ENCODE results near the gene ELAPOR2. TPM values are rescaled to one million over a fixed set of nuclear protein-coding genes. Genes with fewer than 3 reads are reported as not detected.

Gene ELAPOR2
- total RNA-seq, 1 donor from 2014 or later, result 4.5 TPM

GRCh38 chr7:87083865-87084519 lies 24.5 kb upstream of the ELAPOR2 start:
- Mint-ChIP-seq H3K4me3 (no peak overlapping the region), H3K9me3 (peaks cover 5% of the 10 kb centered on the region), H3K27me3 (peaks cover 7% of the 10 kb centered on the region), H3K36me3 (ENCODE audit: low read depth) (no peaks in the 10 kb centered on the region), H3K27ac (no peak overlapping the region), H3K4me1 (no peaks in the 10 kb centered on the region)
- POLR2A ChIA-PET, result no interaction called here
- intact Hi-C loops (cut with micrococcal nuclease), result no loop called here
- no peak for TF ChIP-seq CTCF (IDR thresholded peaks at IDR 0.05)
- DNase-seq (no peak), ATAC-seq (ENCODE audit: low read depth) (no peak)
- CTCF ChIA-PET, result no interaction called here

GRCh38 chr7:87082675-87083074 lies 23.2 kb upstream of the ELAPOR2 start:
- H3K4me1 Mint-ChIP-seq, result no peaks in the 10 kb centered on the region
- no peak overlapping the region for H3K4me3 Mint-ChIP-seq
- peaks cover 5% of the 10 kb centered on the region for H3K9me3 Mint-ChIP-seq
- DNase-seq (no peak), ATAC-seq (ENCODE audit: low read depth) (no peak)
- intact Hi-C loops (cut with micrococcal nuclease), result no loop called here
- POLR2A ChIA-PET, result no interaction called here
- no peaks in the 10 kb centered on the region for H3K36me3 Mint-ChIP-seq (ENCODE audit: low read depth)
- TF ChIP-seq CTCF (IDR thresholded peaks at IDR 0.05), result no peak
- H3K27me3 Mint-ChIP-seq, result peaks cover 7% of the 10 kb centered on the region
- CTCF ChIA-PET, result no interaction called here
- no peak overlapping the region for H3K27ac Mint-ChIP-seq

- H3K27me3 Mint-ChIP-seq, result peaks cover 15% of the 10 kb centered on the region
- no peaks in the 10 kb centered on the region for H3K9me3 Mint-ChIP-seq
- CTCF ChIA-PET, result no interaction called here
Measured at GRCh38 chr7:87075671-87076404, 16.4 kb upstream of the ELAPOR2 start.

GRCh38 chr7:87067788-87068187 lies 8.3 kb upstream of the ELAPOR2 start:
- ATAC-seq (ENCODE audit: low read depth) (no peak), DNase-seq (no peak)
- no peaks in the 10 kb centered on the region for H3K4me1 Mint-ChIP-seq
- CTCF ChIA-PET, result no interaction called here
- peaks cover 16% of the 10 kb centered on the region for H3K27me3 Mint-ChIP-seq
- no peak for TF ChIP-seq CTCF (IDR thresholded peaks at IDR 0.05)
- no peak overlapping the region for H3K4me3 Mint-ChIP-seq
- no peak overlapping the region for H3K27ac Mint-ChIP-seq
- intact Hi-C loops (cut with micrococcal nuclease), result no loop called here
- H3K36me3 Mint-ChIP-seq (ENCODE audit: low read depth), result no peaks in the 10 kb centered on the region
- POLR2A ChIA-PET, result no interaction called here
- no peaks in the 10 kb centered on the region for H3K9me3 Mint-ChIP-seq

More at GRCh38 chr7:87075671-87076404, 16.4 kb upstream of the ELAPOR2 start:
- Mint-ChIP-seq H3K4me3 (no peak overlapping the region), H3K4me1 (peaks cover 7% of the 10 kb centered on the region), H3K36me3 (ENCODE audit: low read depth) (no peaks in the 10 kb centered on the region), H3K27ac (no peak overlapping the region)
- no peak for ATAC-seq (ENCODE audit: low read depth)
- TF ChIP-seq CTCF (IDR thresholded peaks at IDR 0.05), result no peak
- POLR2A ChIA-PET, result no interaction called here
- intact Hi-C loops (cut with micrococcal nuclease), result loop anchor here (2.0 to 5.0 kb wide), 2 partner anchors 15 to 61 kb away; no protein-coding TSS in a partner anchor
- no peak for DNase-seq

GRCh38 chr7:87060288-87060537 lies 759 bp upstream of the ELAPOR2 start:
- H3K27ac Mint-ChIP-seq, result no peak overlapping the region
- CTCF ChIA-PET, result interaction anchor here (1.0 to 1.4 kb wide), 2 partner anchors 32 to 118 kb away, joined by 3 to 4 read pairs; no protein-coding TSS in a partner anchor

More at GRCh38 chr7:87060288-87060537, 759 bp upstream of the ELAPOR2 start:
- peaks cover 14% of the 10 kb centered on the region for H3K4me1 Mint-ChIP-seq
- no peak for TF ChIP-seq CTCF (IDR thresholded peaks at IDR 0.05)
- no peaks in the 10 kb centered on the region for H3K27me3 Mint-ChIP-seq
- POLR2A ChIA-PET, result interaction anchor here (2.1 to 2.4 kb wide), 2 partner anchors 92 to 160 kb away, joined by 14 to 16 read pairs; partner anchors contain the start of genes DMTF1 and TMEM243
- no peaks in the 10 kb centered on the region for H3K9me3 Mint-ChIP-seq
- H3K4me3 Mint-ChIP-seq, result peak overlapping the region; percentile 88
- ATAC-seq (ENCODE audit: low read depth) (no peak), DNase-seq (no peak)
- no peaks in the 10 kb centered on the region for H3K36me3 Mint-ChIP-seq (ENCODE audit: low read depth)
- intact Hi-C loops (cut with micrococcal nuclease), result loop anchor here (2.0 kb wide), 1 partner anchor 15 kb away; no protein-coding TSS in a partner anchor
